CD4-positive, alpha-beta T cell treated with Interleukin-15 for 4 hours (primary cell): ENCODE data around the gene FGB.
A peak's percentile ranks its signal among the peaks of the same experiment; 100 is the strongest.

Experiments
- DNase-seq: peaks from one replicate; pipeline ENCODE4 v3.0.0-alpha.2; 2020; ENCODE audit warnings: low spot score

FGB gene

DNA sequence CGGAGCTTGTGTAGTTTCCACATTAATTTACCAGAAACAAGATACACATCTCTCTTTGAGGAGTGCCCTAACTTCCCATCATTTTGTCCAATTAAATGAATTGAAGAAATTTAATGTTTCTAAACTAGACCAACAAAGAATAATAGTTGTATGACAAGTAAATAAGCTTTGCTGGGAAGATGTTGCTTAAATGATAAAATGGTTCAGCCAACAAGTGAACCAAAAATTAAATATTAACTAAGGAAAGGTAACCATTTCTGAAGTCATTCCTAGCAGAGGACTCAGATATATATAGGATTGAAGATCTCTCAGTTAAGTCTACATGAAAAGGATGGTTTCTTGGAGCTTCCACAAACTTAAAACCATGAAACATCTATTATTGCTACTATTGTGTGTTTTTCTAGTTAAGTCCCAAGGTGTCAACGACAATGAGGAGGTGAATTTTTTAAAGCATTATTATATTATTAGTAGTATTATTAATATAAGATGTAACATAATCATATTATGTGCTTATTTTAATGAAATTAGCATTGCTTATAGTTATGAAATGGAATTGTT is at the start of gene FGB:
Gene FGB (plus strand): TSS at position 315 of the 558 bp plus-strand sequence. CDS start 8 bp downstream, at position 323.
- no peak for DNase-seq

DNA sequence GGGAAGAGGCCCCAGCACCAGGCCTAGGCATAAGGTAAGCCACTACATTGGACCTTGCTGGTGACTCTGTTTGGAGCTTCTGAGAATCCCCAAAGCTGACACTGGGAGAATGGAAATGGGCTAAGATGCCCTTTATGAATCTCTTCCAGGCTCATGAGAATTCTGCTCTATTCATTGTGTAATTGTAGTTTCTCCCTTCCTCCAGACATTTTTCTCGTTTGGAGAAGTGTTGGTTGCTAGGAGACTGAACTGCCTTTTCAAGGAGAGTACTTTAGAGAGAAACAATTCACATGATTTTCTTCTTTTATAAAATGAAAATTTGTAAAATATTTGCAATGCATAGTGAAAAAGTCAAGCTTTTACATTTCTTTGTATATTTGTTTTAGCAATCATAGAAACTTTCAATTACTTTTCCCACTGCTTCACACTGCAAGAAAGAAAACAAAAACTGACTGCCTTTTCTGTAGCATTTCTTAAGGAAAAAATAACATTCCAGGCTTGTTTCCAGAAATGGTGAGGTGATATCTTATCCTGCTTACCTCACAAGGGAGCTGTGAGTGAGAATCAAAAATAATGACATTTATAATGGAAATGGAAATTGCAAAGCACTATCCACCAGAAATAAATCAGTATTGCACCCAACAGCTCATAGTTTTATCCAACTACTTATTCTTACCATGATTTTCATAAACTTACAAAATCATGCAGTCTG is 46.3 kb upstream of the FGB start:
- DNase-seq: no peak

DNA sequence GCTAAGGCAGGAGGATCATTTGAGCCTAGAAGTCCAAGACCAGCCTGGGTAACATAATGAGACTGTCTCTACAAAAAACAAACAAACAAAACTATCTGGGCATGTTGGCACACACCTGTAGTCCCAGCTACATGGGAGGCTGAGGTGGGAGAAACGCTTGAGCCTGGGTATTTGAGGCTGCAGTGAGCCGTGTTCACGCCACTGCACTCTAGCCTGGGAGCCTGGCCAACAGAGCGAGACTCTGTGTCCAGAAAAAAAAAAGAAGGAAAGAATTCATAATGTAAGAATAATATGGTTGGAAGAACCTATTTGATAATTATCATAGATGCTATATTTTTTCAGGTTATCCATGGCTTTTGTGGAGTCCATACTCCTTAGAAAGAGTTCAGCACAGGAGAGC is 45.2 kb upstream of the FGB start:
- DNase-seq: no peak

DNA sequence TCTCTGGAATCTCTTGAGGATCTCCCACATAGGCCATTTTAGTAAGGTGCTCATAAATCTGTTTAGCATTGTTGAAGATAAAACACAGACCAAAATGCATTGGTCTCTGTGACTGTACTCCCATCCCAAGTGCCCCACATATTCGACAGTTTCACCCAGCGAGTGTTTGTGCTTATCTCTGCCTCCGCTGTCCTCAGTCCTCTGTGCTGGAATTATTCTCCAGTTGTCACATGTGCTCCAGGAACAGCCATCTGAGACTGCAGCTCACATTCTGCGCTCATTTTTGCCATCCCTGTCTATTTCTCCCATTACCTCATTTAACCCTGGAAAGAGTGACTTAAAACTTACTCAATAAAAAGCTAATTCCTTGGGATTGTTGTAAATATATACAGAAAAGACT is 43.6 kb upstream of the FGB start:
- DNase-seq: no peak

DNA sequence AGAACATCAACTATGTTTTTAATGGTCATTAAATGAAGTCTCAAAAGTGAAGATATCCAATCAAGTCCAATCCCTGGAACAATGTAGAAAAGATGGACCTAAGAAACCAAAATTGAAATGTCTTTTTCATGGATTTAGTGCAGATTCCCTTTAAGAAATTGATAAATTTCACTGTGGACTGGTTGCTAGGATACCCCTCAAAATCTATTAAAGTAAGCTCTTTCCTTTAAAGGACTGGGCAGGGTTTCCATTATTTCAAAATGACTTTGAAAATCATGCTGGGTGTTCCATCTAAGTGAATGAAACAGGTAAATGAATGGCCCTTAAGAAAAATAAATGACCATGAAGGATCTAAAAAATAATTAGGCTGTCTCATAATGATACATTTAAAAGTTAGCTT is 41.2 kb upstream of the FGB start:
- DNase-seq: no peak

DNA sequence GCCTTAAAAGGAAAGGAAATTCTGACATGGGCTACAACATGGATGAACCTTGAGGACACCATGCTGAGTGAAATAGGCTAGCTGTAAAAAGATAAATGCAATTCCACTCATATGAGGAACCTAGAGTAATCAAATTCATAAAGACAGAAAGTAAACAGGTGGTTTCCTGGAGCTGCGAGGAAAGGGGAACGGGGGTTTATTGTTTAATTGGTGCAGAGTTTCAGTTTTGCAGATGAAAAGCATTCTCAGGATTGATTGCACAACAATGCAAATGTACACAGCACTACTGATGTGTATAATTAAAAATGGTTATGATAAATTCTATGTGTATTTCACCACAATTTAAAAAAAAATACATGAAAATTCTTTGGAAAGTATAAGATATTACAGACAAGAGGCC is 36.7 kb upstream of the FGB start:
- DNase-seq: no peak

DNA sequence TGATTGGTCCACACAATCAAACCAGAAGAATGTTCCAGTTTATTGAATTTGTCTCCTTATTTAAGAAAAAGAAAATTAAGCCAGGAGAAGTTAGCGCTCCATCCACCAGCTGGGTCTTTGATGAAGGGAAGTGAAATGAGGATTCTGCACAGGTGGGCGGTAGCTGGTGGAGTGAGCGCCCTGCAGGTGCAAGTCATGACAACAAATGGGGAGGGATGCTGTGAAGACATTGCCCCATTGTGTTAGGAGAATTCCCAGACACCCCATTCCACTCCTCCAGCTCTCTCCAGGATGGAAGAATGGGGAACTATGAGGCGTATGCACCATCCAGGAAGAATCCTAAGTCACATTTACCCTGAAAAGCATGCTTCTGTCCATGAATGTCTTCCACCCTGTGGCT is 35.5 kb upstream of the FGB start:
- DNase-seq: no peak

DNA sequence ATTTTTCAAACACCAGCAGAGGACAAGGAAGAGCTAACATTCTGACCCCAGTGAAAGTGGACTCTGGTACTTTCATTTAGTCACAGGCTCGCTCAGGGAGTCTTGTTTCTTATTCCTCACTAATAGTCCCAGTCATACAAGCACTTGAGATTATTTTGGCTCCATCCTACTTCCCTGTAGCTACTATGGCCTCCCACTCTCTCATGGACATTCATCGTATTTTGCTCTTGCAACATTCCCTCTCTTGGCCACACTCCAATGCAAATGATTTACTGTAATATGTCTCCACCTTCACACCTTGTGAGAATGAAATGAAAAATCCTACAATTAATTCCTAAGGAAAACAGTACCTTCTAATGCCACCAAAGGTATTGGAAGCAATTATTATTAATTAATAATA is 33.9 kb upstream of the FGB start:
- no peak for DNase-seq

DNA sequence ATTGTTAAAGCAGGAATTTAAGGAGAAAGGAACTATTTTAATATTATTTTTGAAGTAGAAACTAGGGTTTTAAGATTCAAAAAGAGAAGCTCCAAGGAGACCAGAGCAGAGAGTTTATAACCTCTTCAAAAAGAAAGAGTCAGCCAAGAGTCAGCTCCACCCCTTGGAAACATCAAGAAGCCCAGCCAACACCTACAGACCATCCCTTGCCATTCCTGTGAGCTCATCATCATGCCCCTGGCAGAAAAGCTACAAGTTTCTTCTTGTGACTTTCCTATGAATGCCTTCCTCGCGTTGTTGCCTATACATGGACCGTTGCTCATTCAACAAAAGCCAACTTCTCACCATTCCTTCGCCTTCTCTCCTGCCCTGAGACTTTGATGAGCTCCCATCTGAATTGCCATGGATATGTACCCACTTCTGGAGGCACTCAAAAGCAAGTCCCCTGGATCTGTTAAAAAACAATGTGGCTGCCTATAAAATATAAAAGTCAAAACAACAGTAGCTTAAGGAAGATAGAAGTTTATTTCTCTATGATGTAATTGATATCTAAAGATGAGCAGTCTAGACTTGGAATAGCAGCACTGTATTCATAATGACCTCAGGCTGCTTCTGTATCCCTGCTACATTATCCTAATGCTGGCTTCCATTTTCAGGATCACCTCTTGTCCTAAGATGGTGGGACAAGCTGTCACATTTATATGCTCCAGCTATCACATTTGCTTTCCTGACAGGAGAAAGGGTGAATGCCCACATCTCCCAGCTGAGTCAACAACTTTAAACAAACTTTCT is 32.9 kb upstream of the FGB start:
- DNase-seq: no peak

DNA sequence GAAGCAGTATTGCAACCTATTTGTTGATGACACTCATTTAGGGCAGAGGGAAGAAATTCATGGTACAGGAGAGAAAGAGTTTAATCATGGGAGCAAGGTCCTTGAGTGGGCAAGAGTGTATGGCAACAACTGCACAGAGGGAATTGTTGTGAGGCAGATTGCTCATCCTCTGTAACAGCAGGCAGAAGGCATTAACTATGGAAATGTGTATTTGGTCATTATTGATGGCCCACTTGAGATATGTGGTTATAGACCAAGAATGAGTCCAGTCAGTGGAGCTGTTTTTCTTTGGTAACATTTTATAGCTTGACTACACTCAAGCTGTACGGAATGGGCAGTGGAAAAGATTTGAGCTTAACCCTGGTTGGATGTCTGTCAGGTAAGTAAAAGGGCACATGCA is 28.5 kb upstream of the FGB start:
- DNase-seq: no peak

DNA sequence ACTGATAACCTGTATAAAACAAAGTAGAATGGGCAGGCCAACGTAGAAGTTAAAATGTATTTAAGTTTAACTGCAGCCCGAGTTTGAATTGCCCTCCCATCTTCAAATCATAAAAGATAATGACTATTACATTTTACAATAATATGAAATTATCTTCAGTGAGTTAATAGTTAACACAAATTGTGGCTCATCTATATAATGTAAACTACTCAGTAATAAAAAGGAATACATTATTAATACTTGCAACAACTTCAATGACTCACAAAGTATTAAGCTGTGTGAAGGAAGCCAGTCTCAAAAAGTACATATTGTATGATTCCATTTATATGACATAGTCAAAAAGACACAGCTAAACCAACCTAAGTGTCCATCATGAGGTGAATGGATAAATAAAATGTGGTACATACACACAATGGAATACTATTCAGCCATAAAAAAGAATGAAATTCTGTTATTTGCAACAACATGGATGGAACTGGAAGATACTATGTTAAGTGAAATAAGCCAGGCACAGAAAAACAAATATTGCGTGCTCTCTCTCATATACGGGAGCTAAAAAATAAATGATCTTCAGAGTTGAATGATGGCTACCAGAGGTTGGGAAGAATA is 20.4 kb upstream of the FGB start:
- no peak for DNase-seq

DNA sequence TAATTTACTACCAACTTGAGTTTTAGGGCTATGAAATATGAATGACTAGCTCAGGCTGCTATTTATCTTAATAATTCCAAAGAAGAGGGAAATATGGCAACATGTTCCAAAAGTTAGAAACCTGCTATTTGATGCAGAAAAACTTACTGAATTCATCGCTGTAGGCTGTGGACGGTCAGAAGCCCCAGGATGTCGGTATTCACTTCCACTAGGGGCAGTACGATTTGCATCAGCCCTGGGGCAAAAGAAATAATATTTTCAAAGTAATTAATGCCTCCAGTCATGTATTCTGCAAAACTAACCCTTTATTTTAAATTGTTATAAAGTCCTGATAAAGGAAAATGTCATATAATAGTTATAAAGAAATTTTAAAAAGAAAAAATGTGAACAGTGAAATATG is 17.1 kb upstream of the FGB start:
- DNase-seq: no peak

DNA sequence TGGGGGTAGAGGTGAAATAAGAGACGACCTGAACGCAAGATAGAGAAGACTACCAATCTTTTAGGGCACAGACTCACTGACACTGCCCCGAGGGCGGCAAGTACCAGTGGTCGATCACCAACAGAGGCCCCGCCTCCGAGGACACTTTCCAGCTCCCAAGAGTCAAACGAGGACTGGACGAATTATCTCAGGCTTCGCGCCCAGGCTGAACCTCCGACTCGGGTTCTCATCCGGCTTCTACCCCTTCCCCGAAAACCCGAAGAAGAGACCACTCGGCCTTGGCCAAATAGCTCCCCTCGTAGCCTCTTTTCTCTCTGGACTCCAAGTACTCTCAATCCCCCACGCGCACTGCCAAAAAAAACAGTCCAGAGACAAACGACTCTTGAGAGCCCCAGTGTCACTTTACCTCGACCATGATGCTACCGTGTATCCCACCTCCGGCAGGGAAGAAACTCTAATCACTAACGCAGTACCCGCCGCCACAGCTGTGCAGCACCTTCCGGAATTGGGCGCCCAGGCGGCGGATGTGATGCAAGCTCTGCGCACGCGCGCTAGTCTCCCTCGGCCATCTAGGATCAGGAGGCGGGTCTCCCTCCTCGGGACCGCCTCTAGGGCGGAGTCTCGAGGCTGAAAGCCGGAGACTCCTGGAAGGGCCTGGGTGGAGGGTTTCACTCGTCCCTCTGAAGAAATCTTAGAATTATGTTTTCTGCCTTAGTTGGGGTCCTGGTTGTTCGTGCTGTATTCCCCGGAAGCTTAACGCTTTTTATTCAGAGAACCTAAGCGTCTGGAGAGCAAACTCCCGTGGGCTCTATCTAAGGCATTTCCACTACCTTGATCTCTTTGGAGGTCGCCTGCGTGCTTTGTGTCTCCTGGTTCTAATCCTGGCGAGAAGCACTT is 12.7 kb upstream of the FGB start, which contains the start of gene PLRG1:
Gene PLRG1 (minus strand): TSS at position 507 of the 897 bp plus-strand sequence. CDS start 92 bp downstream, at position 415.
- peak; percentile 96 for DNase-seq

DNA sequence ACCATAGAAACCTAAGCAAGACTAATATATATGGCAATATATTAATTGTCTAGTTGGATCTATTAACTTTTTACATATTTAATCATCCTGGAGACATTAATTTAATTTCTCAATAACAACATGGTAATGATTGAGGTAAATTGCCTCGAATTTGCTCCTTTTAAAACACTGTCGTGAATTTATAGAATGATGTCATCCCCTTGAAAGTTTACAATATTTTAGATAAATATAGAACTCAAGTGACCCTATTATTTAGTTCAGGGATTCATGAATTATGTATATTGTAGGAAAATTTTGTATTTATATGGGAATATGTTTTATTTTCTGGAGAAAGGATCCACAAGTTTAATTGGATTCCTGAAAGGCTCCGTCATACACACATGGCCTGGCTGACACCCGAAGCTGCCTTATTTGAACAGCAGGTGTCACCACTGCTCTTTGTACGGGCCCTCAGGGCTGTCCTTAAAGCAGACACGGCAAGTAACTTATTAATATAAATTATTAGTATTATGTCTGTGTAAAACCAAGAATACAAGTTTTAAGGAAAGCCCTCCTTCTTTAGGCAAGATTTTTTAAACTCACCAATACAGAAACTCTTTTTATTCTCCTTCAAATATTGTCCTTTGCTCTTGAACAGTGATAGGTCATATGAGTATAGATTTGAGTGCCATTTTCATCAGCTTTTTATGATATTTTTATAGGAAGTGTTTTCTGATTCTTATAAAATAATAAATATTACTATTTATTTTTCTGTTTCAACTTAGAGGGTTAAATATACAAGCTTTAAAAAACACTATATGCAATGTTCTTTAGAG is 10.7 kb upstream of the FGB start:
- DNase-seq: peak; percentile 81

DNA sequence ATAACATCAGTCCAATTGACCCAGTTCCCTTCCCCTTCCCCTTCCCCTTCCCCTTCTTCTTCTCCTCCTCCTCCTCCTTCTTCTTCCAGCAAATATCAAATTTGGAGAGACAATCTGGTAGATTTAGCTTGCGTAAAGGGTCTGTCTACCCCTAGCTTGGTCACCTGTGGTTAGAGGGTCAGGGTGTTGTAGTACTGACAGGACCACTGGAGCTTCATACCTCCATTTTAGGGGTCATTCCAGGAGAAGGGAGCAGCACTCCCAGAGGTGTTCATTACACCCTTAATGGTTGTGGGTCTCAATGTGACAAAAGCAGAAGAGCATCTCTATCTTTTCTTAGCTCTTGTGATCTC is 3.7 kb upstream of the FGB start:
- no peak for DNase-seq

DNA sequence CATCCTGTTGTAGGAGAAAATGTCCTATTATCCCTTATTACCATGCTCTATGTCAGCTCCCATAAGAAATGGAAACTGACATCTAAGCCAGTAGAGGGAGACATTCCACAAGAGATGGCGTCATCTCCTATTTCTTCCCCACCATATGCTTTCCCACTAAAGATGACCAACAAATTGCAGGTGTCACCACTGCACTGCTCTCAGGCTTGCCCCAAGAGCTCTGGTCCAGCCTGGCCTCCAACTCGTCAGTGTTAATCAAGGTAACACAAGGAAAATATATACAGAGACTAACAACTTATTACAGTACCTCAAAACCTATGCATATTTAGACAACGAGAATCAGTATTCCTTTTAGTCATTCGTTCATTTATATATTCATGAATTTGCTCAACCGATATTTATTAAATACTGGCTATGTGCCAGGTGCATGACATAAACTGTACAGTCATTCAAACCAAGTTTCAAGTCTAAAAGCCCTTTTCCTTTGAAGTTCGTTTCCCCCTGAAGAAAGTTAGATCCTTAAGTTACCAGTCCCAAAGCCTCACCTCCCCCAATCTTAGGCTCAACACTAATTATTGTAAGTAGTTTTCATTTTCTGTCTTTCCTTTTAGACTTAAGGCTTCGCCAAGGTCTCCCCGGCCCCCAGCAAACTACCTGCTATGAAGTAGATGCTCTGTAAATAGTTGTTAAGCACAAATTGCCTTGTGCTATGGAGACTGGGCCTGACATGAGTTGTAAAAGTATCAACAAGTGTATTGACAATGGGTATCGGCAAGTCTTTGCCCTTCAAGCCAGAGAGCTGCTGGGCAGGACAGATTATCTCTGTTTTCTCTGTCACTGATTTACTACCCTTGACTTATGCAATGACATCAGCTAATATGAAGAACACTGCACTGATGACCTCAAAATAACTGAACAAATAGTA is 3.1 kb upstream of the FGB start:
- DNase-seq: no peak

DNA sequence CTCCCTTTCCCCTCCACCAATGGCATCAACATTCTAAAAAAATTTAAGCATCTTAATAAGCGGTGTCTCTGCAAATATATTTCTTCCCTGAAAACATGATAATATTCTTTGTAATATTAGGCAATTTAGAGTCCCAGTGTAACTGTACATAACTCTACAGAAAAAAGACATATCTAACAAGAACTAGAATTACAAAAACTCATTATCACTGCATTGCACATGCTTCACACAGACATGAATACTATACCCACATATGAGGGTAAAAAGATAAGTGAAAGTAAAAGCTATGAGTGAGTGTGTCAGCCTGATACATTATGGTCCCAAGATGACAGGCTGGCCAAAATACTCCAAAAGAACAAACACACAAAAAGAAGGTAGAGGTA is 2.4 kb upstream of the FGB start:
- no peak for DNase-seq

DNA sequence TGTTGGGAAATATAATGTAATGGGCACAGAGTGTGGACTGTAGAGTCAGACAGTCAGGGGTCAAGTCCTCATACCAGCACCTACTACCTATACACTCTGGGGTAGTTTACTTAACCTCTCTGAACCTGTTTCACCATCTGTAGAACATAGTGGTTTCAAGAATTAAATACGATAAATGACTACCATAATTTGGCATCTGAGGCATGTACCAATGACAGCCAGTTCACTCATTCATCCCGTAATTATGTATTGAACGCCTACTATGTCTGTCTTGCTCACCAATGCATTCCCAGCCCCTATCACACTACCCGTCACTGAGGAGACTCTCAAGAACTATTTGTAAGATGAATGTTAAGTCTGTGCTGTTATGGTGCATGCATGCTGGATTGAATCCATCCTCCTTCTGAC is 2.0 kb upstream of the FGB start:
- DNase-seq: no peak

DNA sequence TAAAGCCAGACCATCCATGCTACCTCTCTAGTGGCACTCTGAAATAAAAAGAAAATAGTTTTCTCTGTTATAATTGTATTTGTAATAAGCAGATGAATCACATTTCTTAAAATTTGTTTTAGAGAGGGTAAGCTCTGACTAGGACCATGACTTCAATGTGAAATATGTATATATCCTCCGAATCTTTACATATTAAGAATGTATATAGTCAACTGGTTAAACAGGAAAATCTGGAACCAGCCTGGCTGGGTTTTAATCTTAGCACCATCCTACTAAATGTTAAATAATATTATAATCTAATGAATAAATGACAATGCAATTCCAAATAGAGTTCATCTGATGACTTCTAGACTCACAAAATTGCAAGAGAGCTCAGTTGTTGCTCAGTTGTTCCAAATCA is 1.5 kb downstream of the FGB start:
- DNase-seq: no peak

DNA sequence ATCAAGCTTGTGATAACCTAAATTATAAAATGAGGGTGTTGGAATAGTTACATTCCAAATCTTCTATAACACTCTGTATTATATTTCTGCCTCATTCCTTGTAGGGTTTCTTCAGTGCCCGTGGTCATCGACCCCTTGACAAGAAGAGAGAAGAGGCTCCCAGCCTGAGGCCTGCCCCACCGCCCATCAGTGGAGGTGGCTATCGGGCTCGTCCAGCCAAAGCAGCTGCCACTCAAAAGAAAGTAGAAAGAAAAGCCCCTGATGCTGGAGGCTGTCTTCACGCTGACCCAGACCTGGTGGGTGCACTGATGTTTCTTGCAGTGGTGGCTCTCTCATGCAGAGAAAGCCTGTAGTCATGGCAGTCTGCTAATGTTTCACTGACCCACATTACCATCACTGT is 2.9 kb downstream of the FGB start:
- DNase-seq: no peak
